ENCODE results near the gene MRPL42. TPM values are rescaled to one million over a fixed set of nuclear protein-coding genes. Genes with fewer than 3 reads are reported as not detected.

The MRPL42 gene
- total and polyA plus RNA-seq, 2 of the 4 experiments (the other 2 are of a cell fraction) = 64.2 to 90.7 TPM

DNA sequence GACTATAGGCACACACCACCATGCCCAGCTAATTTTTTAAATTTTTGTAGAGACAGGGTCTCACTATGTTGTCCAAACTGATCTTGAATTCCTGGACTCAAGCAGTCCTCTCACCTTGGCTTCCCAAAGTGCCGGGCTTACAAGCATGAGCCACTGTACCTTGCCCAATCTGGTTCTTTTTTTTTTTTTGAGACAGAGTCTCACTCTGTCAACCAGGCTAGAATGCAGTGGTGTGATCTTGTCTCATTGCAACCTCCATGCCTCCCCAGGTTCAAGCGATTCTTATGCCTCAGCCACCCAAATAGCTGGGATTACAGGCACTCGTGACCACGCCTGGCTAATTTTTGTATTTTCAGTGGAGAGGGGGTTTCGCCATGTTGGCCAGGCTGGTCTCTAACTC, 15.4 kb downstream of the MRPL42 start:
- H4K8ac ChIP-seq (ENCODE audit: low read depth in 2 of 2, low read length in 2 of 2) = no peak overlapping the region
- intact Hi-C loops (cut with micrococcal nuclease) (loop anchor here (5.0 kb wide), 1 partner anchor 745 kb away; no protein-coding TSS in a partner anchor), in situ Hi-C loops (cut with MboI; ENCODE audit: low sequenced_read_pairs) (no loop called here), dilution Hi-C loops (cut with HindIII; ENCODE audit: low sequenced_read_pairs, unreplicated experiment) (no loop called here)
- no peak for TF ChIP-seq POLR2A (IDR thresholded peaks at IDR 0.05; ENCODE audit: low read depth, low read length)
- no peak for TF ChIP-seq MXI1 (IDR thresholded peaks at IDR 0.05; ENCODE audit: borderline replicate concordance, low read depth, low read length)
- TF ChIP-seq, protein P1, sequence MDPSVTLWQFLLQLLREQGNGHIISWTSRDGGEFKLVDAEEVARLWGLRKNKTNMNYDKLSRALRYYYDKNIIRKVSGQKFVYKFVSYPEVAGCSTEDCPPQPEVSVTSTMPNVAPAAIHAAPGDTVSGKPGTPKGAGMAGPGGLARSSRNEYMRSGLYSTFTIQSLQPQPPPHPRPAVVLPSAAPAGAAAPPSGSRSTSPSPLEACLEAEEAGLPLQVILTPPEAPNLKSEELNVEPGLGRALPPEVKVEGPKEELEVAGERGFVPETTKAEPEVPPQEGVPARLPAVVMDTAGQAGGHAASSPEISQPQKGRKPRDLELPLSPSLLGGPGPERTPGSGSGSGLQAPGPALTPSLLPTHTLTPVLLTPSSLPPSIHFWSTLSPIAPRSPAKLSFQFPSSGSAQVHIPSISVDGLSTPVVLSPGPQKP (IDR thresholded peaks at IDR 0.05; ENCODE audit: borderline replicate concordance, low read depth, low read length) = no peak
- TF ChIP-seq CHD1 (IDR thresholded peaks at IDR 0.05; ENCODE audit: low read depth, low read length) = no peak
- no peak for TF ChIP-seq SMC3 (IDR thresholded peaks at IDR 0.05; ENCODE audit: low read depth, low read length)
- no peak for TF ChIP-seq MAZ (IDR thresholded peaks at IDR 0.05; ENCODE audit: borderline replicate concordance, low read depth, low read length)
- no peak for TF ChIP-seq RAD21 (IDR thresholded peaks at IDR 0.05; ENCODE audit: low read length)
- TF ChIP-seq RFX5 (IDR thresholded peaks at IDR 0.05; ENCODE audit: low read depth, low read length) = no peak
- TF ChIP-seq RCOR1 (IDR thresholded peaks at IDR 0.05; ENCODE audit: insufficient replicate concordance, low read length) = no peak
- TF ChIP-seq CEBPB (IDR thresholded peaks at IDR 0.05; ENCODE audit: low read depth, low read length) = no peak
- no peak for TF ChIP-seq NFE2L2 (IDR thresholded peaks at IDR 0.05; ENCODE audit: low read depth, low read length)
- TF ChIP-seq BHLHE40 (IDR thresholded peaks at IDR 0.05; ENCODE audit: low read depth, low read length) = no peak
- TF ChIP-seq, protein P2, sequence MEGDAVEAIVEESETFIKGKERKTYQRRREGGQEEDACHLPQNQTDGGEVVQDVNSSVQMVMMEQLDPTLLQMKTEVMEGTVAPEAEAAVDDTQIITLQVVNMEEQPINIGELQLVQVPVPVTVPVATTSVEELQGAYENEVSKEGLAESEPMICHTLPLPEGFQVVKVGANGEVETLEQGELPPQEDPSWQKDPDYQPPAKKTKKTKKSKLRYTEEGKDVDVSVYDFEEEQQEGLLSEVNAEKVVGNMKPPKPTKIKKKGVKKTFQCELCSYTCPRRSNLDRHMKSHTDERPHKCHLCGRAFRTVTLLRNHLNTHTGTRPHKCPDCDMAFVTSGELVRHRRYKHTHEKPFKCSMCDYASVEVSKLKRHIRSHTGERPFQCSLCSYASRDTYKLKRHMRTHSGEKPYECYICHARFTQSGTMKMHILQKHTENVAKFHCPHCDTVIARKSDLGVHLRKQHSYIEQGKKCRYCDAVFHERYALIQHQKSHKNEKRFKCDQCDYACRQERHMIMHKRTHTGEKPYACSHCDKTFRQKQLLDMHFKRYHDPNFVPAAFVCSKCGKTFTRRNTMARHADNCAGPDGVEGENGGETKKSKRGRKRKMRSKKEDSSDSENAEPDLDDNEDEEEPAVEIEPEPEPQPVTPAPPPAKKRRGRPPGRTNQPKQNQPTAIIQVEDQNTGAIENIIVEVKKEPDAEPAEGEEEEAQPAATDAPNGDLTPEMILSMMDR (conservative IDR thresholded peaks at IDR 0.05; ENCODE audit: low read depth, low read length) = no peak
- no peak for TF ChIP-seq FOS (IDR thresholded peaks at IDR 0.05; ENCODE audit: low read depth, low read length)
- H3K79me1 ChIP-seq (ENCODE audit: low read depth in 1 of 2, low read length in 2 of 2) = peaks cover 13 to 51% of the 10 kb centered on the region in 2 experiments
- no peak overlapping the region for H3K4me2 ChIP-seq (ENCODE audit: low read depth, low read length)
- H3K4ac ChIP-seq (ENCODE audit: low read depth, low read length) = no peak overlapping the region
- WGBS, 2 experiments (ENCODE audit: extremely low coverage in 2 of 2, insufficient read length in 1 of 2) = 100% methylated on average over 1 of the region's 5 CpGs; no CpG with 5 or more reads in 1 of the 2 experiments
- H2BK15ac ChIP-seq (ENCODE audit: low read depth, low read length) = no peak overlapping the region
- no peak overlapping the region for H3K14ac ChIP-seq (replicated peaks; ENCODE audit: low read depth, low read length)
- no TSS peak for BruUV-seq (replicated peaks)
- H4K20me1 ChIP-seq (ENCODE audit: insufficient read depth, low read length) = peaks cover 11% of the 10 kb centered on the region; the same call in 1 of the 2 replicates
- H3K9me3 ChIP-seq (ENCODE audit: control insufficient read depth, insufficient read depth, low read length) = no peaks in the 10 kb centered on the region
- no peak overlapping the region for H2AK9ac ChIP-seq (replicated peaks; ENCODE audit: low read depth, low read length, poor library complexity)
- no peak overlapping the region for H2AK5ac ChIP-seq (ENCODE audit: low read depth, low read length)
- peaks cover 8% of the 10 kb centered on the region; the same call in 1 of the 2 replicates for H3K9me1 ChIP-seq (ENCODE audit: insufficient read depth, low read length)
- no peak overlapping the region for H3K9ac ChIP-seq (ENCODE audit: low read depth, low read length)
- POLR2A ChIA-PET (ENCODE audit: unreplicated experiment) = no interaction called here
- H2BK20ac ChIP-seq (ENCODE audit: low read depth, low read length) = no peak overlapping the region
- H2BK120ac ChIP-seq (ENCODE audit: low read depth, low read length) = no peak overlapping the region
- H3K4me3 ChIP-seq (ENCODE audit: insufficient read depth, low read depth, low read length) = no peak overlapping the region
- no peak overlapping the region for H3K23ac ChIP-seq (ENCODE audit: low read depth, low read length)
- H2AFZ ChIP-seq (replicated peaks; ENCODE audit: low read length, poor library complexity) = no peak overlapping the region
- no peaks in the 10 kb centered on the region for H3K27me3 ChIP-seq (ENCODE audit: control insufficient read depth, insufficient read depth, low read length)
- H3K18ac ChIP-seq (ENCODE audit: low read depth, low read length) = no peak overlapping the region
- no peak overlapping the region for H4K91ac ChIP-seq (ENCODE audit: insufficient read depth, low read depth, low read length)
- H2BK5ac ChIP-seq (ENCODE audit: low read depth, low read length, poor library complexity, severe bottlenecking) = no peak overlapping the region
- H3K27ac ChIP-seq (ENCODE audit: insufficient read depth, low read length) = no peak overlapping the region
- H3K36me3 ChIP-seq (ENCODE audit: control insufficient read depth, insufficient read depth, low read length) = peaks cover 41% of the 10 kb centered on the region
- CTCF ChIA-PET = interaction anchor here (1.9 kb wide), 1 partner anchor 20 kb away, joined by 11 read pairs; no protein-coding TSS in a partner anchor
- peaks cover 10% of the 10 kb centered on the region for H3K4me1 ChIP-seq (ENCODE audit: control insufficient read depth, insufficient read depth, low read length)
- DNase-seq (no peak), ATAC-seq (ENCODE audit: low read depth) (no peak)
- H4K5ac ChIP-seq (ENCODE audit: low read depth, low read length) = no peak overlapping the region
- no peak overlapping the region for H3K56ac ChIP-seq (ENCODE audit: extremely low read depth, insufficient read depth, low read length)
